H1 (cell line): ENCODE data around the gene TMEM131L. TPM values are rescaled to one million over a fixed set of nuclear protein-coding genes. Genes with fewer than 3 reads are reported as not detected.

Experiments
- CBX5 ChIP-seq: fragments of 300-800, 300-1000 bp; sonication (generic); IDR thresholded peaks from 2 replicates; pipeline ENCODE4 v1.7.1; 2016; ENCODE audit warnings: antibody characterized with exemption, low read length, low read depth
- CHD7 ChIP-seq: fragments of 300-600 bp; sonication (generic); IDR thresholded peaks from 2 replicates; pipeline ENCODE4 v1.7.1; 2012; ENCODE audit warnings: low read length, moderate library complexity, mild to moderate bottlenecking, inconsistent platforms; ENCODE audit not compliant: insufficient replicate concordance
- E2F6 ChIP-seq: IDR thresholded peaks from 2 replicates; pipeline ENCODE4 v1.6.1; 2012; ENCODE audit warnings: inconsistent platforms
- EP300 ChIP-seq, 2 experiments: IDR thresholded peaks; 1 replicate in 1 of 2; 2 replicates in 1 of 2; pipeline ENCODE4 v1.6.1; 2011 to 2012; ENCODE audit warnings: low read depth in 2 of 2, low read length in 2 of 2, mild to moderate bottlenecking in 2 of 2, borderline replicate concordance in 1 of 2, inconsistent platforms in 1 of 2, moderate library complexity in 1 of 2
- SUZ12 ChIP-seq: fragments of 200-600 bp; sonication (generic); IDR thresholded peaks from 2 replicates; pipeline ENCODE4 v1.6.1; 2012; ENCODE audit warnings: mild to moderate bottlenecking, inconsistent platforms, low read length, moderate library complexity, mixed read lengths
- TAF7 ChIP-seq: optimal IDR thresholded peaks from 2 replicates; pipeline ENCODE3; 2011; ENCODE audit warnings: low read depth, mild to moderate bottlenecking, inconsistent platforms, low read length, moderate library complexity, borderline replicate concordance
- TBP ChIP-seq: IDR thresholded peaks from 2 replicates; pipeline ENCODE4 v1.6.1; 2011; ENCODE audit warnings: low read depth, low read length, improper control_type of control experiment
- USF2 ChIP-seq: IDR thresholded peaks from 2 replicates; pipeline ENCODE4 v1.6.1; 2011; ENCODE audit warnings: low read length, improper control_type of control experiment
- YY1 ChIP-seq: IDR thresholded peaks from 2 replicates; pipeline ENCODE4 v1.6.1; 2011; ENCODE audit warnings: low read depth, mild to moderate bottlenecking, low read length
- polyA plus RNA-seq, 7 experiments: library from polyadenylated mRNA; depleted of rRNA in 3 of 7; stranded (reverse) in 5 of 7; unstranded in 2 of 7; fragments of >200 nt in 5 of 7; fragments of 200-250 nt in 2 of 7; gene quantifications; 1 replicate in 5 of 7; 2 replicates in 1 of 7; 4 replicates in 1 of 7; pipeline versions ENCODE4 v1.2.1 to v1.2.3, GENCODE V29; 2011 to 2013; ENCODE audit warnings: missing spikeins in 2 of 7, mixed read lengths in 2 of 7
- total RNA-seq: library from RNA; stranded (reverse); fragmentation: NEBNext Ultra II Directional; extraction: Animal tissue kit (Norgen Biotek cat#: 25700); gene quantifications from 2 replicates; pipeline ENCODE4 v1.2.1, GENCODE V29; 2021

Gene TMEM131L
- total and polyA plus RNA-seq, 2 of the 8 experiments (the other 6 are each of a cell fraction or from before 2014, with no cell fraction given), result 14.3 to 26.1 TPM

GRCh38 chr4:153501578-153501977 lies 35.4 kb downstream of the TMEM131L start (continued):
- TF ChIP-seq CHD7 (no peak), CBX5 (no peak), TBP (no peak), TAF7 (no peak), EP300 (IDR thresholded peaks at IDR 0.05; ENCODE audit: borderline replicate concordance in 1 of 2, low read depth in 2 of 2, low read length in 2 of 2) (no peak), E2F6 (no peak), USF2 (no peak), SUZ12 (no peak), YY1 (no peak)
